Stimulated activated naive CD8-positive, alpha-beta T cell treated with anti-CD3 and anti-CD28 coated beads, Interleukin-15, amount 100 ng/mL, for 72 hours (primary cell): ENCODE results near the gene NAA60.
"Not testable (repeated sequence)": the region's sequence is repeated elsewhere in the genome, so short reads cannot be mapped to it uniquely, and the experiment has no call there.

ENCODE experiments used
- ATAC-seq: fragments of 150-1000 bp; cut with Tn5 transposase; 2 replicates; pipeline ENCODE4 v1.10.0; 2021; ENCODE audit warnings: mild to moderate bottlenecking, moderate library complexity
- DNase-seq, 2 donors: peaks; one replicate each; pipeline ENCODE4 v3.0.0; 2021 to 2022
- H3K27ac Mint-ChIP-seq, 2 donors: one replicate each; pipeline ENCODE4 v1.8.0; 2022; ENCODE audit warnings: mild to moderate bottlenecking in 2 of 2, mixed read lengths in 2 of 2, moderate library complexity in 2 of 2
- H3K27me3 Mint-ChIP-seq: one replicate; pipeline ENCODE4 v1.8.0; 2022; ENCODE audit warnings: mixed read lengths
- H3K4me1 Mint-ChIP-seq: one replicate; pipeline ENCODE4 v1.8.0; 2022; ENCODE audit warnings: mild to moderate bottlenecking, mixed read lengths
- H3K4me3 Mint-ChIP-seq, 2 donors: one replicate each; pipeline ENCODE4 v1.8.0; 2022; ENCODE audit warnings: mild to moderate bottlenecking in 2 of 2, mixed read lengths in 2 of 2, moderate library complexity in 1 of 2
- H3K9me3 Mint-ChIP-seq, 2 donors: one replicate each; pipeline ENCODE4 v1.8.0; 2022; ENCODE audit warnings: mixed read lengths in 2 of 2

The NAA60 gene

DNA sequence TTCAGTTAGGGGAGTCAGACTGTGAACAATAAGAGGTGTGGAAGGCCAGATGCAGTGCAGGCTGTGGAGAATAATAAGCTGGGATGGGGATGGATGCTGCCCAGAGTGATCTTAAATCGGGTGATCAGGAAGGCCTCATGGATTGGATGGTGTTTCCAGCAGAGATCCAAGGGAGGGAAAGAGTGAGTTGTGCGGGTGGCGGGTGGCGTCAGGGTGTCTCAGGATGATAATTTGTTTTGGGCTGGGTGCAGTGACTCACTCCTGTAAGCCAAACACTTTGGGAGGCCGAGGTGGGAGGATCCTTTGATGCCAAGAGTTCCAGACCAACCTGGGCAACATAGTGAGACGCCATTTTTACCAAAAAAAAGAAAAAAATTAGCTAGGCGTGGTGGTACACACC lies 65.3 kb downstream of the NAA60 start:
- no peak for DNase-seq
- Mint-ChIP-seq H3K4me1 (peaks cover 71% of the 10 kb centered on the region), H3K27me3 (no peaks in the 10 kb centered on the region), H3K4me3 (peak overlapping the region; percentile 31 to 33), H3K27ac (peak overlapping the region; percentile 20 to 88), H3K9me3 (no peaks in the 10 kb centered on the region)
- no peak for ATAC-seq

DNA sequence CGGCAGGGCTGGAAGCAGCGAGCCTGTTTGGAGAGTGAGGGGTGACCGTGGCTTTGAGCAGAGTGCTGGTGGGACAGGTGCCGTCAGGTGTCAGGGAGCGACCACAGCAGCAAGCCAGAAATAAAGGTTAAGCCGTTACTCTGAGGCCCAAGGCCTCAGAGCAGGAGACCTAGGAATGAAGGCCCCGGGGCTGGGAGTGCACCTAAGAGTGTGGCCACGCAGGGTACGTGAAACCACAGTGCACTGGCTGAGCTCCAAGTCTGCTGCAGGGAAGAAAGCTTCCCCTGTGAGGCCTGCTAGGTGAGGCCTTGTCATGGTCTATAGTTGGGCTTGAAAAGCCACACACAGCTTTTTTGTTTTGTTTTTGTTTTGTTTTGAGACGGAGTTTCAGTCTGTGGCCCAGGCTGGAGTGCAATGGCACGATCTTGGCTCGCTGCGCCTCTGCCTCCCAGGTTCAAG lies 66.0 kb downstream of the NAA60 start:
- peak overlapping the region; percentile 20 to 88 for H3K27ac Mint-ChIP-seq
- ATAC-seq (peak; percentile 97), DNase-seq (peak; percentile 74 to 84)
- peak overlapping the region; percentile 19 to 31 for H3K4me3 Mint-ChIP-seq
- H3K9me3 Mint-ChIP-seq = no peaks in the 10 kb centered on the region
- no peaks in the 10 kb centered on the region for H3K27me3 Mint-ChIP-seq
- H3K4me1 Mint-ChIP-seq = peaks cover 71% of the 10 kb centered on the region

DNA sequence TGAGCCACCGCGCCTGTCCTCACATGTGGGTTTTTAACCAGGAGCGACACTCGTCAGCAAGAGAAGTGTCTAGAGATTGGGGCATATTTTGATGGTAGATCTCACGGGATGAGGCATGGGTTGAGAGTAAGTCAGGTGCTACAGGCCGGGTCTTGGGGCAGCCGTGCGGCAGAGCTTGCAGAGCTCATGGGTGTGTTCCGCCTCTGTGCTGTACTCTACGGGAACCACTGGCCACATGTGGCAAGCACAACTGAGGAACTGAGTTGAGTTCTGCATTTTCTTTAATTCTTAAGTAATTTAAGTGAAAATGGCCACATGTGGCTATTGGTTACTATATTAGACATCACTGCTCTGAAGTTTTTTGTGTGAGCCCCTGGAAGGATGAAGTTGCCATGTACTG lies 66.9 kb downstream of the NAA60 start:
- no peak for ATAC-seq
- Mint-ChIP-seq H3K27me3 (no peaks in the 10 kb centered on the region), H3K27ac (peak overlapping the region; percentile 20 to 88), H3K4me3 (peak overlapping the region in 1 of 2 donors; percentile 32), H3K9me3 (no peaks in the 10 kb centered on the region), H3K4me1 (peaks cover 63% of the 10 kb centered on the region)
- DNase-seq = no peak

DNA sequence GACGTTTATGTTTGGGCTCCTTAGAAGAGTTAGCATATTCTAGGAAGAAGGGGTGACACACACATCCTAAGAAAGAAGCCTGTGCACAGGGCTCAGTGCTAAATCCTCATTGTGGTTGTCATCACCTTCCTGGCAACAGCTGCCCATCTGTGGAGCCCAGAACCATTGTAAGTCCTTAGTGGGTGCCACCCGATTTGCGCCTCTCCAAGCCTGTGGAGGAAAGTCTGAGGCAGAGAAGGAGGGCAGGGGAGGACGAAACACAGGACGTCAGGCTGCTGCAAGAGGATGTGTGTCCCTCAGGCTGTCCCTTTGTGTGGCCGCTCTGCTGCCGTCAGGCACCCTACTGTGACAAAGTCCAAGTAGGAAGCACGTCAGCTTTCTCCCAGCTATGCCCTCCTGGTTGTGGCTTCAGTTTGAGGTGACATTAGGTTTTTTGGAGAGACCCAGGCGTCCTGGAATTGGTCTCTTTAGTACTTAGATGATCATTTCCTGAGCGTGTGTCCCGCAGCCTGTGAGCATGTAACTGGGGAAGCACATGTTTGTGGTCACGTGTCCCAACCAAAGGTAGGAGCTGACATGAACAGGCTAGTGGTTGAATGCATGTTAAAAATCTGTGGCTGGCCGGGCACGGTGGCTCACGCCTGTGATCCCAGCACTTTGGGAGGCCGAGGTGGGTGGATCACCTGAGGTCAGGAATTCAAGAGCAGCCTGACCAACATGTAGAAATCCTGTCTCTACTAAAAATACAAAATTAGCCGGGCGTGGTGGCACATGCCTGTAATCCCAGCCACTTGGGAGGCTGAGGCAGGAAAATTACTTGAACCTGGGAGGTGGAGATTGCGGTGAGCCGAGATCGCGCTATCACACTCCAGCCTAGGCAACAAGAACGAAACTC lies 68.1 kb downstream of the NAA60 start:
- H3K27me3 Mint-ChIP-seq = no peaks in the 10 kb centered on the region
- H3K27ac Mint-ChIP-seq = no peak overlapping the region
- ATAC-seq (no peak), DNase-seq (no peak)
- peaks cover 53% of the 10 kb centered on the region for H3K4me1 Mint-ChIP-seq
- H3K4me3 Mint-ChIP-seq = no peak overlapping the region
- no peaks in the 10 kb centered on the region for H3K9me3 Mint-ChIP-seq

DNA sequence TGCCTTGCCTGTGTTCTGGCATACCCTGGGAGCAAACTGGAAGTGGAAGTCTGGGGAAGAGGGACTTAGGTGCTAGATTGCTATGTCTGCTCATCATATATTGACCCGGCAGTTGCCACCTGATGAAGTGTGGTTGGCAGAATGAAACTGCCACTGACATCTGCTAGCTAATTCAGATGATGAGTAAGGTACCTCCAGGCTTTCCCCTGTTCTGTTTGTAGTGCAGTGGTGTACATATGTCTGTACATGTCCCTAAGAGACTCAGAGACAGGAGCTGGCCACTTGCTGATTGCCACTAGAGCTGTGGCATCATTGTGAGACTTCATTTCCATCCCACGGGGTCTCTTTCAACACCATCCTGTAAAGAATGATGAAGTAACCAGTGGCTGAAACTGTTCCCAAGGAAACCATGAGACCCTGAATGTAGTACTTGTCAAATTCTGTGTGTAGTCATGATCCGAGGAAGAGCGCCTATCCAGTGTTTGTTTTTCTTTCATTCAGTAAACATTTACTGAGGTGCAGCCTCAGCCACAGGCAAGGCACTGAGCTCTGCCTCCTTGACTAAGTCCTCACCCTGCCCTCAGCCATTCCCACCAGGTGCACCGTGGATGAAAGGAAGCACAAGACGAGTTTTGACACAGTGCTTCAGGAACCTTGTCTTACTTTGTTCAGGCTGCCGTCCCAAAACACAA lies 70.6 kb downstream of the NAA60 start:
- ATAC-seq = peak; percentile 85

DNA sequence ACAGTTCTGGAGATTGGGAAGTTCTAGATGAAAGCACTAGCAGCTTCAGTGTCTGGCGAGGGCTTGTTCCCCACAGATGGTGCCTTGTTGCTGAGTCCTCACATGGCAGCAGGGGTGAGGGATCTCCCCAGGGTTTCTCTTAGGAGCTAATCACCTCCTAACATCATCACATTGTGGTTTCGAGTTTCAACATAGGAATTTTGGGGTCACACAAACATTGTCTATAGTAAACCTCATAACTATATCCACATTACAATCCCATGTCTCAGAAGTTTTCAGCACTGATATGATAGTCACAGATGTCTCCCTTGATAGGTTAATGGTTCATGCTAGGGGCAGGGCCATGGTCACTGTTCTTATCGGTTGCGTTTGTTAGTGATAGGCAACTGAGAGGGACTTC lies 71.1 kb downstream of the NAA60 start:
- no peak for DNase-seq
- ATAC-seq = no peak
- Mint-ChIP-seq H3K27me3 (no peaks in the 10 kb centered on the region), H3K9me3 (no peaks in the 10 kb centered on the region), H3K27ac (peak overlapping the region; percentile 56 to 63), H3K4me3 (no peak overlapping the region), H3K4me1 (peaks cover 40% of the 10 kb centered on the region)

More for the DNA sequence above, 70.6 kb downstream of the NAA60 start:
- Mint-ChIP-seq H3K27ac (peak overlapping the region; percentile 75 to 84), H3K4me3 (peak overlapping the region in 1 of 2 donors; percentile 3), H3K4me1 (peaks cover 46% of the 10 kb centered on the region), H3K27me3 (no peaks in the 10 kb centered on the region), H3K9me3 (no peaks in the 10 kb centered on the region)
- DNase-seq = peak in 1 of 2 donors; percentile 48

DNA sequence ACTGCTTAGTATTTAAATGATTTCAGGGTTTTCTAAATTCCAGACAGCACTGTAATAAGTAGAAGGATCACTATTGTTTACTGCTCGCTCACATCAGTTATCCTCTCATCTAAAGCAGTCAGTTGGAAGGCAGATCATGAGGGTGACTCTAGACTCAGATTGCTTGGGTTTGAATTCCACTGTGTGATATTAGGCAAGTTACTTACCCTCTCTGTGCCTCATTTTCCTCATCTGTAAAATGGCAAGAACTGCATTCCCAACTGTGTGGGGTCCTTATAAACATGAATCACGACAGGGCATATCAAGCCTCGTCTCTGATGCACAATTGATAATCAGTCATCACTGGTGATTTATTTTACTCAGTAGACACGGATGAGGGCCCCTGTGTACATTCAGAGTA lies 72.4 kb downstream of the NAA60 start:
- Mint-ChIP-seq H3K9me3 (no peaks in the 10 kb centered on the region), H3K27ac (no peak overlapping the region), H3K4me1 (peaks cover 28% of the 10 kb centered on the region), H3K27me3 (no peaks in the 10 kb centered on the region), H3K4me3 (no peak overlapping the region)
- ATAC-seq = no peak
- DNase-seq = no peak

DNA sequence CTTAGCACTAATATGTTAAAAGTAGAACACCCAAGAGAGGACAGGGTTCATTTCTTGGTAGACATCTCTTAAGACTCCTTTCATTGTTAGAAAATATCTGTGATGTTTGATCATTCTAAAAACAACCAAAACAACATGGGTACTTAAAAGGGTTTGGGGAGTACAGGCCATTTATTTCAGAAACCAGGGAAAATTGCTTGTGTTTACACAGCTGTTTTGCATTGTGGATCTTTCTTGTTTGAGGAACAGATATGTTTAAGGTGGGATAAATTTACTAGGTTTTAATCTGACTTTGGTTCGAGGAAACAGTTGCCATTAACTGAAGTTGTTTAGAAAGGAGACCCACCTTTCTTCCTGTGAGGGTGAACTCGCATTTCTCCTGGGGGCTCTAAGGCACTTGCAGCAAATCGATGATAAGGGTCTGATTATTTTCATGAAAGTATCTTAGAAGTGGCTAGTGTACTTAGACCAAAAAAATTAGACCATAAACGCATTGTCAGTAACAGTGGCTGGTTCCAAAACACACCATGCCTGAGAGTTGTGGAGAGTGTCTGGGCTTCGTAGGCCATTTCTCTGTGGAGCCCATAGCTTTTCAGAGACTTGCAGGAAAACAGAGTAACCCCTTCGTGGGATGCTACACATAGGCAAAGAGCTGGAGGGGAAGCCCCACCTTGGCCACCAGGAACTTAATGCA lies 75.0 kb downstream of the NAA60 start:
- H3K27ac Mint-ChIP-seq = no peak overlapping the region
- H3K27me3 Mint-ChIP-seq = no peaks in the 10 kb centered on the region
- H3K4me3 Mint-ChIP-seq = no peak overlapping the region

DNA sequence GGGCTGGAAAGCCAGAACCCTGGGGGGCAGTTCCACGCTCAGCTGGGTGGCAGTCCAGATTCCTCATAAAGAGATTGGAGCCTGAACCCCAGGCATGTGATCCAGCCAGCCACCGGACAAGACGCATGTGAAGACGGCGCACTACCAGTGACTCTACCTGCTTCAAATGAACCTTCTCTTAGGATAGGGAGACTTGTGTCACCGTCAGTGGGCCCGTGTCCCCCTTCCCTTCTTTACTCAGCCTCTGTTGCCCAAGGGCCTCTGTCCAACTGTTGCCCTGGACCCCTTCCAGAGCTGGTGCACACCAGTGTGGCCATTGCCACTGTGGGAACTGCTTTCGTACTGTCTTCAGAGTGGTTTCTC lies 75.5 kb downstream of the NAA60 start:
- Mint-ChIP-seq H3K27me3 (no peaks in the 10 kb centered on the region), H3K27ac (no peak overlapping the region), H3K9me3 (no peaks in the 10 kb centered on the region), H3K4me1 (peaks cover 12% of the 10 kb centered on the region), H3K4me3 (no peak overlapping the region)
- DNase-seq = no peak
- no peak for ATAC-seq

More for the DNA sequence above, 75.0 kb downstream of the NAA60 start:
- H3K9me3 Mint-ChIP-seq = no peaks in the 10 kb centered on the region
- no peak for DNase-seq
- peaks cover 17% of the 10 kb centered on the region for H3K4me1 Mint-ChIP-seq
- no peak for ATAC-seq

DNA sequence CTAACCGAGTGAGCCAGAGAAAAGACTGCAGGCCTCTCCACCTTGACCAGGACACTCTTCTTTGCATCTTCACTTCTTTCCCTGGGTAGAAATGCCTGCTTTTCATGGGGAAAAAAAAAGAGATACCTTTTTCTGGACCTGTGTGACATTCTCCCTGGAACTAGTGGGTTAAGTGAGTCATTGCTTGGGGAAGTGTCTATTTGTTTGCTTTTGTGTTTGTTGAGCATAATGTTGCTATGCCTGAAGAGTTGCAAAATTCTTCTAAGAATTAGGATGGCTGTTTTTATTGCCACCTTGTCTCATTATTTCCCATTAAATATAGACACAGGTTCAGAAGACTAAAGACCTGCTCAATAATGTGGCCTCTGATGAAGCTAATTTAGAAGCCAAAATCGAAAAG lies 76.1 kb downstream of the NAA60 start:
- no peak overlapping the region for H3K4me3 Mint-ChIP-seq
- H3K9me3 Mint-ChIP-seq = no peaks in the 10 kb centered on the region
- DNase-seq = no peak
- no peaks in the 10 kb centered on the region for H3K27me3 Mint-ChIP-seq
- no peak for ATAC-seq
- peaks cover 6% of the 10 kb centered on the region for H3K4me1 Mint-ChIP-seq
- H3K27ac Mint-ChIP-seq = no peak overlapping the region

DNA sequence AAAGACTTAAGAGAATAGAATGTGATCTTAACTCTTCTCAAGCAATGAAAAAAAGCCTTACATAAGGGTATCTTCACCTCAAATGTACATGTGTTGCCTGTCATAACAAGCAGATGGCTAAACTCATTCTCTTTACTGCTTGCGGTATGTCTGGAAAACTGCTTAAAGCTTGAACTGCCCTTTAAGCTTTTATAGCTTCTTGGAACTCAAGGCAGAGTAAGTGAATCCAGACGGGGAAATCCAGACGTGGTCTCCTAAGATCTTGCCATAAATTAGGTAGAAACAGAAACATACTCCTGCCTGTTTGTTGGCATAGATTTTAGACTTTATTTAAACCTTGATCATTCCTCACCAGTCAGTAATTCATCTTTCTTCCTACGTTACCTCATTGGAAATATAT lies 76.9 kb downstream of the NAA60 start:
- Mint-ChIP-seq H3K27me3 (no peaks in the 10 kb centered on the region), H3K4me3 (no peak overlapping the region), H3K9me3 (no peaks in the 10 kb centered on the region), H3K4me1 (peaks cover 6% of the 10 kb centered on the region), H3K27ac (no peak overlapping the region)
- ATAC-seq (no peak), DNase-seq (no peak)

DNA sequence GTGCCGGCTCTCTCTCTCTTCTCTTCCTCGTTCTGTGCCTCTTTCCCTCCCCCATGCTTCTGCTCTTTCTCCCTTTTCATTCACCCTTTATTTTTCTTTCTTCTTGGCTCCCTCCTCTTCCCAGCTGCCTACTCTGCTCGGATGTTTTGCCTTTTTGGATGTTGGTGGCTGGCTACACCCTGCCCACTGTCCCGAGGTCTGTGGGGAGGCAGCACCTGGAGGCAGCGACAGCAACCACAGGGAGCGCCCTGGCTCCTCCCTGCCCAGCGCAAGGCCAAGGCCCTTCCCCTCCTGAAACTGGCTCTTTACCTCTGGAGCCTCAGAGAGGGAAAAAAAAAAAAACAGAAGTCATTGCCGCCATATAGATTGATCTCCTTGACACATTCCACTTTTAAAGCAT lies 77.4 kb downstream of the NAA60 start:
- Mint-ChIP-seq H3K4me1 (peaks cover 6% of the 10 kb centered on the region), H3K9me3 (no peaks in the 10 kb centered on the region), H3K27ac (peak overlapping the region in 1 of 2 donors; percentile 91), H3K4me3 (no peak overlapping the region), H3K27me3 (no peaks in the 10 kb centered on the region)
- no peak for ATAC-seq
- DNase-seq = no peak

DNA sequence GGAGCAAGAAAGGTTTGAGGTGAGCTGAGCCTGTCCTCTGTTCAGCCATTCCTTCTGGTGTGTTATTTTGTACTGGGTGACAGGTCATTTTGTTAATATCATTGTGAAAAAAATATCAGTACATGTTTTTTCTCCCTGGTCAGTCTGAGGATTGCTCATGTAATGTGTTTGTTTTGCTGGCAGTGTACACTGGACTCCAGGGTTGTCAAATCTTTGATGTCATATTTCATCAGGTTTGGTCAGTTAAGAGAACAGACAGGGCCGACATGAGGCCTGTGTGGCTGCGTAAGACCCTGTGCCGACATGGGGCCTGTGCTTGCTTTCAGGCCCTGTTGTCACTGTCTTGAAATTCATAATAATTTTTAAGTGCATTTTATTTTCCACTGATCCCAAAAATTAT lies 79.8 kb downstream of the NAA60 start:
- H3K4me1 Mint-ChIP-seq = peaks cover 11% of the 10 kb centered on the region
- no peak for DNase-seq
- H3K27ac Mint-ChIP-seq = no peak overlapping the region
- H3K9me3 Mint-ChIP-seq = no peaks in the 10 kb centered on the region
- no peaks in the 10 kb centered on the region for H3K27me3 Mint-ChIP-seq
- ATAC-seq = no peak
- no peak overlapping the region for H3K4me3 Mint-ChIP-seq

DNA sequence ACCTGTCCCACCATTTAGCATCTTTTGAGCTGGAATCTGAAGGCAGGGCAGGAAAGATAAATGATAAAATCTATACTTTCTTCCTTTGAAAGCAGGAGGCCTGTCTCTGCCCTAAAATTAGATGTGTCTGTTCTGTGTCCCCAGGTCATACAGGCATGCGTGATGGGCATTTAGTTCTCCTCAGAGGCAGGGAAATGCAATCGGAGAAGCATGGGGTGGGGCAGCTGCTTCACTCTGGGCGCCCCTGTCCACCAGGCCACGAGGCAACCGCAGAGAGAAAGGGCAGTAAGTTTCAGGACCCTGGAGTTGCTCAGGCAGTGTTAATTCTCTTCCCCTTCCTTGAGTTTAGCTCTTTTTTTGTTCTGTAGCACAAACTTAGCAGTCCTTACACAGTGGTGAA lies 82.5 kb downstream of the NAA60 start:
- no peak overlapping the region for H3K4me3 Mint-ChIP-seq
- H3K27me3 Mint-ChIP-seq = no peaks in the 10 kb centered on the region
- DNase-seq = no peak
- H3K9me3 Mint-ChIP-seq = no peaks in the 10 kb centered on the region
- no peak for ATAC-seq
- peaks cover 13% of the 10 kb centered on the region for H3K4me1 Mint-ChIP-seq
- H3K27ac Mint-ChIP-seq = peak overlapping the region in 1 of 2 donors; percentile 55

DNA sequence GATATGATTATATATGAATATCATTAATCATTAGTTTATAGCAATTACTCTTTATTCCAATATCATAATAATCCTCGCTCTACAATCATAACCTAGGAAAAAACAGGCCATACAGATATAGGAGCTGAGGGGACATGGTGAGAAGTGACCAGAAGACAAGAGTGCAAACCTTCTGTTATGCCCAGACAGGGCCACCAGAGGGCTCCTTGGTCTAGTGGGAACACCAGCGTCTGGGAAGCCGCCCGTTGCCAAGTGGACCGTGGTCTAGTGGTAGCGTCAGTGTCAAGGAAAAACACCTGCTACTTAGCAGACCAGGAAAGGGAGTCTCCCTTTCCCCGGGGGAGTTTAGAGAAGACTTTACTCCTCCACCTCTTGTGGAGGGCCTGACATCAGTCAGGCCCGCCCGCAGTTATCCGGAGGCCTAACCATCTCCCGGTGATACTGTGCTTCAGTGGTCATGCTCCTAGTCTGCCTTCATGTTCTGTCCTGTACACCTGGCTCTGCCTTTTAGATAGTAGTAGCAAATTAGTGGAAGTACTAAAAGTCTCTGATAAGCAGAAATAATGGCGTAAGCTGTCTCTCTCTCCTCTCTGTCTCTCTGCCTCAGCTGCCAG lies 83.8 kb downstream of the NAA60 start:
- DNase-seq = peak in 1 of 2 donors; percentile 53
- peaks cover 13% of the 10 kb centered on the region for H3K4me1 Mint-ChIP-seq
- not testable (repeated sequence) for H3K27ac Mint-ChIP-seq, H3K4me3 Mint-ChIP-seq, ATAC-seq, H3K9me3 Mint-ChIP-seq, H3K27me3 Mint-ChIP-seq
